Neutrophil (primary cell): Measurements from ENCODE around the gene HPCAL4.
A peak's percentile ranks its signal among the peaks of the same experiment; 100 is the strongest.

Experiments used
- H3K27ac ChIP-seq: fragments of 200-600 bp; sonication (generic); 2 replicates; pipeline ENCODE4 v1.5.1; 2016; ENCODE audit warnings: mild to moderate bottlenecking, moderate library complexity
- H3K27me3 ChIP-seq: fragments of 200-600 bp; sonication (generic); 2 replicates; pipeline ENCODE4 v1.6.0; 2016; ENCODE audit warnings: mild to moderate bottlenecking
- H3K36me3 ChIP-seq: fragments of 200-600 bp; sonication (generic); 2 replicates; pipeline ENCODE4 v1.5.1; 2017
- H3K4me1 ChIP-seq, 2 experiments: fragments of 200-600 bp in 1 of 2; sonication (generic) in 1 of 2; 1 replicate in 1 of 2; 2 replicates in 1 of 2; pipeline versions ENCODE4 v1.5.1 to v1.6.1; 2013 to 2016; ENCODE audit warnings: low read depth in 1 of 2, low read length in 1 of 2, mild to moderate bottlenecking in 1 of 2, moderate library complexity in 1 of 2; ENCODE audit not compliant: control insufficient read depth in 1 of 2, insufficient read depth in 1 of 2
- H3K4me3 ChIP-seq, 2 experiments: fragments of 200-600 bp in 1 of 2; sonication (generic) in 1 of 2; 1 replicate in 1 of 2; 2 replicates in 1 of 2; pipeline ENCODE4 v1.5.1; 2013 to 2016; ENCODE audit warnings: low read depth in 1 of 2, low read length in 1 of 2, mild to moderate bottlenecking in 1 of 2, moderate library complexity in 1 of 2
- H3K9me3 ChIP-seq: fragments of 200-600 bp; sonication (generic); 2 replicates; pipeline ENCODE4 v1.5.1; 2016
- TF ChIP-seq, protein P1 (sequence below): fragments of 200-600 bp; sonication (generic); IDR thresholded peaks from 2 replicates; pipeline ENCODE4 v1.5.1; 2016; ENCODE audit warnings: antibody characterized with exemption

HPCAL4 gene

DNA sequence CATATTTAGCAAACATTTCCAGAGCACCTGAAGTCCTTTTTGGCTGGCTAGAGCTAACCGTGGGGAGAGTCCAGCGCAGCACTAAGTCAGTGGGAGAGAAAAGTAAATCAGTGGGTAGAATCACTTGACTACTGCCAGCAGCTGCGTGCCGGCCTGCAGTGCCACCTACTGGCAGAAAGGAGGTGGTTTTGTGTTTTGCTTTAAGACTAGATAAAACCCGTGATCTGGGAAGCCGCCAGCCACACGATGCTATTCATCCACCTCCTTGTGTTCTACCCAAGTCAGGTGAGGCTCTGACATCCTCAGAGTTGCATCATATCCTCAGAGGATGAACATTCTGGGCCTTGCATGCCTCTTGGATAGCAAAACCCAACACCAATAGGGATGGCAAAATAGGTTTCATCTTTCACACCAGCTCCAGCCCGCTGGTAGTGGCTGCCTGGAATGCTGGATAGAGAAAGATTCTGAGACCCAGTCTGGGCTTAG is 37.6 kb downstream of the HPCAL4 start:
- no peaks in the 10 kb centered on the region for H3K4me1 ChIP-seq
- H3K9me3 ChIP-seq: no peaks in the 10 kb centered on the region
- H3K27ac ChIP-seq: no peak overlapping the region
- no peaks in the 10 kb centered on the region for H3K36me3 ChIP-seq
- H3K4me3 ChIP-seq: no peak overlapping the region
- H3K27me3 ChIP-seq: peaks cover 19% of the 10 kb centered on the region
- TF ChIP-seq, protein P1, sequence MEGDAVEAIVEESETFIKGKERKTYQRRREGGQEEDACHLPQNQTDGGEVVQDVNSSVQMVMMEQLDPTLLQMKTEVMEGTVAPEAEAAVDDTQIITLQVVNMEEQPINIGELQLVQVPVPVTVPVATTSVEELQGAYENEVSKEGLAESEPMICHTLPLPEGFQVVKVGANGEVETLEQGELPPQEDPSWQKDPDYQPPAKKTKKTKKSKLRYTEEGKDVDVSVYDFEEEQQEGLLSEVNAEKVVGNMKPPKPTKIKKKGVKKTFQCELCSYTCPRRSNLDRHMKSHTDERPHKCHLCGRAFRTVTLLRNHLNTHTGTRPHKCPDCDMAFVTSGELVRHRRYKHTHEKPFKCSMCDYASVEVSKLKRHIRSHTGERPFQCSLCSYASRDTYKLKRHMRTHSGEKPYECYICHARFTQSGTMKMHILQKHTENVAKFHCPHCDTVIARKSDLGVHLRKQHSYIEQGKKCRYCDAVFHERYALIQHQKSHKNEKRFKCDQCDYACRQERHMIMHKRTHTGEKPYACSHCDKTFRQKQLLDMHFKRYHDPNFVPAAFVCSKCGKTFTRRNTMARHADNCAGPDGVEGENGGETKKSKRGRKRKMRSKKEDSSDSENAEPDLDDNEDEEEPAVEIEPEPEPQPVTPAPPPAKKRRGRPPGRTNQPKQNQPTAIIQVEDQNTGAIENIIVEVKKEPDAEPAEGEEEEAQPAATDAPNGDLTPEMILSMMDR: peak; percentile 36

DNA sequence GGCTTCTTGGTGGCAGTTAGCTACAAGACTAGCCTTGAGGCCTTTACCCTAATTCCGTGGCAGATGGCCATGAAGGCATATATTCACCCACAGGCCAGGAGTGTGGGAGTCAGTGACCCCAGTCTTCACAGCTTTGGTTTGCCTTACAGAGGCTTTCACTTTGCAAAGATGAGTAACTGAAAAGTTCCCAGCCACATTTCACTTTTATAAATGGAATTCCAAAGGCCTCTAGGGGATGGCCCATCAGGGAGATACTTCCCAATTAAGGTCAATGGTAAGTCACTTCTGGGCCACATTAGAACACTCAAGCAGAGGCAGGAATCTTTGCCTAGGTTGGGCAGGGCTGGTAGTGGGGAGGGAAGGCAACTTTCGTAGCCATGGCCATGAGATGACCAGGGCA is 38.7 kb downstream of the HPCAL4 start:
- H3K27ac ChIP-seq: no peak overlapping the region
- no peaks in the 10 kb centered on the region for H3K9me3 ChIP-seq
- no peak overlapping the region for H3K4me3 ChIP-seq
- peaks cover 19% of the 10 kb centered on the region for H3K27me3 ChIP-seq
- TF ChIP-seq, protein P1: no peak
- H3K4me1 ChIP-seq: no peaks in the 10 kb centered on the region
- H3K36me3 ChIP-seq: no peaks in the 10 kb centered on the region

DNA sequence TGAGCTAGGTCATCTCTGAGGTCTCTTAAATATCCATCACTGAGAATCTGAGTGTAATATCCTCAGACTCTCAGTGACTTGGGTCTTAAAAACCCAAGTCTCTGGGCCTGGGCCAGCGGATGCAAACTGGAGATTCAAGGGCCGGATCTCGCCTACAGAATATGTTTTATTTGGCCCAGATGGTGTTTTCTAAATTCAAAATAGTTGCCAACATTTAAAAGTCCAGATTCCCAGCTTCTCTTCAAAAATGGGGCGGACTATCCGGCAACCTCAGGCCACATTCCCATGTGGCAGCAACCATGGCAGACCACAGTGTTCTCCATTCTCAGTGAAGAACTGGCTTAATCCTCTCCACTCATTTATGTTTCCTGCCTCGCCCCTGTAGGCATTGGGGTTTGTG is 39.1 kb downstream of the HPCAL4 start:
- no peaks in the 10 kb centered on the region for H3K4me1 ChIP-seq
- no peaks in the 10 kb centered on the region for H3K36me3 ChIP-seq
- H3K27ac ChIP-seq: no peak overlapping the region
- TF ChIP-seq, protein P1: no peak
- H3K9me3 ChIP-seq: no peaks in the 10 kb centered on the region
- peaks cover 19% of the 10 kb centered on the region for H3K27me3 ChIP-seq
- H3K4me3 ChIP-seq: no peak overlapping the region

DNA sequence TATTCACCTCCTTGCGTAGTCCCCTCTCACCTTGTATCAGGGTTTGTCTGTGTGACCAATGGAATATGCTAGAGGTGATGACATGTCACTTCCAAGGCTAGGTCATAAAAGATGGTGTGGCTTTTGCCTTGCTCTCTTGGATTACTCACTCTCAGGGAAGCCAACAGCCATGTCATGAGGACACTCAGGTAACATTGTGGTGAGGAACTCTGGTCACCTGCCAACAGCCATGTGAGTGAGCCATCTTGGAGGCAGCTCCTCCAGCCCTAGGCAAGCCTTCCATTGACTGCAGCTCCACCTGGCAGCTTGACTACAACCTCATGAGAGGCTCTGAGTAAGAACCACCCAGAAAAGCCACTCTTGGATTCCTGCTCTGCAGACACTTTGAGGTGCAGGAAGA is 40.8 kb downstream of the HPCAL4 start:
- Histone ChIP-seq H3K9me3 (no peaks in the 10 kb centered on the region), H3K27me3 (peaks cover 19% of the 10 kb centered on the region), H3K27ac (no peak overlapping the region), H3K4me1 (no peaks in the 10 kb centered on the region), H3K4me3 (no peak overlapping the region), H3K36me3 (no peaks in the 10 kb centered on the region)
- TF ChIP-seq, protein P1: no peak

DNA sequence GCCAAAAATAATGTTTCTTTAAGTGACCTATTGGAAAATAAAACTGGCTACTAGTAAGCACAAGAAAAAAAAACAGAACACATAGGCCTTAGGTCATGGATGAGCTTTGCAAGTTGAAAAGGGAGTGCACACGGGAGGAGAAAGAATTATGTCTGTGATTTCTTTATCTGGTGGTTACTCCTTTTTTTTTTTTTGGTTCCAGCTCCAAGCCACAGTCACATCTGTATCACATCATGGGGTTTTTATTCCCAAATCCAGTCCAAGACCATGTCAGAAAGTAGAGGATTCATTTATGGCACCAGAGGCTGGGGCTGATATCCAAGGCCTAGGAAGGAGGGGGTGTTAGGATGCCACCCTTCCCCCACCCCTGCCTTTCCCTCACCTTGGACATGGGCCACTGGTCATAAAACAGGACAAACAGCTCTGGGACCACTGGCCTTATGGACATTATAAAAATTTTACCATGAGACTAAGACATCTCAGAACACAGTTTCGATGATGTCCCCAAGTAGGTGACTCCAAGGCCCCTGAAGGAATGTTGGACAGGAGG is 41.5 kb downstream of the HPCAL4 start:
- H3K4me1 ChIP-seq: no peaks in the 10 kb centered on the region
- H3K9me3 ChIP-seq: no peaks in the 10 kb centered on the region
- TF ChIP-seq, protein P1: no peak
- peaks cover 12% of the 10 kb centered on the region for H3K27me3 ChIP-seq
- H3K36me3 ChIP-seq: no peaks in the 10 kb centered on the region
- H3K4me3 ChIP-seq: no peak overlapping the region
- no peak overlapping the region for H3K27ac ChIP-seq
